ENCODE data around the gene PLSCR2.

- TF ChIP-seq EZH2 (IDR thresholded peaks at IDR 0.05) = no peak
- no peak for TF ChIP-seq POLR2AphosphoS5 (IDR thresholded peaks at IDR 0.05; ENCODE audit: borderline replicate concordance, low read depth, low read length)
- TF ChIP-seq FOXP2 (optimal IDR thresholded peaks at IDR 0.05; ENCODE audit: control extremely low read depth, extremely low read length, insufficient read depth) = no peak
Observed at GRCh38 chr3:146468234-146468633, 1.1 kb downstream of the PLSCR2 start.
